MM.1S (cell line): ENCODE data around the gene ARHGEF38.

Source experiments
- DNase-seq: peaks from one replicate; pipeline ENCODE4 v3.0.0-alpha.2; 2015
- H2AFZ ChIP-seq: fragments of 300-600 bp; sonication (generic); 2 replicates; pipeline ENCODE4 v1.6.0; 2016; ENCODE audit warnings: antibody characterized with exemption, low read length
- H3F3A ChIP-seq: fragments of 300-600 bp; sonication (generic); 2 replicates; pipeline ENCODE4 v1.6.1; 2016; ENCODE audit warnings: mild to moderate bottlenecking, antibody characterized with exemption, low read length, moderate library complexity, mixed read lengths; ENCODE audit not compliant: insufficient read depth
- H3K27ac ChIP-seq: fragments of 300-600 bp; sonication (generic); 2 replicates; pipeline ENCODE4 v1.5.1; 2016; ENCODE audit warnings: mild to moderate bottlenecking, low read length
- H3K27me3 ChIP-seq: fragments of 300-600 bp; sonication (generic); replicated peaks from 2 replicates; pipeline ENCODE4 v1.6.0; 2016; ENCODE audit warnings: low read length; ENCODE audit not compliant: insufficient read depth
- H3K36me3 ChIP-seq: fragments of 300-600 bp; sonication (generic); replicated peaks from 2 replicates; pipeline ENCODE4 v1.6.1; 2016; ENCODE audit warnings: mild to moderate bottlenecking, low read length, mixed read lengths; ENCODE audit not compliant: insufficient read depth
- H3K4me1 ChIP-seq: fragments of 300-600 bp; sonication (generic); 2 replicates; pipeline ENCODE4 v1.6.1; 2016; ENCODE audit warnings: low read length, mixed read lengths
- H3K4me2 ChIP-seq: fragments of 300-600 bp; sonication (generic); 2 replicates; pipeline ENCODE4 v1.6.0; 2016; ENCODE audit warnings: low read depth, low read length
- H3K4me3 ChIP-seq: fragments of 300-600 bp; sonication (generic); 2 replicates; pipeline ENCODE4 v1.5.1; 2016; ENCODE audit warnings: low read length, mixed read lengths
- H3K79me2 ChIP-seq: fragments of 300-600 bp; sonication (generic); 2 replicates; pipeline ENCODE4 v1.6.1; 2016; ENCODE audit warnings: mixed run types, low read length, mixed read lengths
- H3K9ac ChIP-seq: fragments of 300-600 bp; sonication (generic); 2 replicates; pipeline ENCODE4 v1.6.1; 2016; ENCODE audit warnings: low read length, mixed read lengths
- H3K9me2 ChIP-seq: fragments of 300-600 bp; sonication (generic); replicated peaks from 2 replicates; pipeline ENCODE4 v1.6.1; 2016; ENCODE audit warnings: mild to moderate bottlenecking, low read length, mixed read lengths; ENCODE audit not compliant: insufficient read depth
- H3K9me3 ChIP-seq: fragments of 300-600 bp; sonication (generic); replicated peaks from 2 replicates; pipeline ENCODE4 v1.6.1; 2016; ENCODE audit warnings: mild to moderate bottlenecking, low read length, mixed read lengths; ENCODE audit not compliant: insufficient read depth
- H4K20me1 ChIP-seq: fragments of 300-600 bp; sonication (generic); 2 replicates; pipeline ENCODE4 v1.6.1; 2016; ENCODE audit warnings: mild to moderate bottlenecking, low read length, moderate library complexity, mixed read lengths; ENCODE audit not compliant: insufficient read depth
- CTCF ChIP-seq: fragments of 300-600 bp; sonication (generic); IDR thresholded peaks from 2 replicates; pipeline ENCODE4 v1.5.1; 2016; ENCODE audit warnings: antibody characterized with exemption, low read length, mixed read lengths
- EZH2 ChIP-seq: fragments of 300-600 bp; sonication (generic); optimal IDR thresholded peaks from 2 replicates; pipeline ENCODE3; 2017; ENCODE audit warnings: low read depth, mild to moderate bottlenecking, antibody characterized with exemption, low read length, mixed read lengths
- EZH2phosphoT487 ChIP-seq: fragments of 300-600 bp; sonication (generic); IDR thresholded peaks from 2 replicates; pipeline ENCODE4 v1.6.1; 2018; ENCODE audit warnings: antibody characterized with exemption, low read length

The ARHGEF38 gene

GRCh38 chr4:105550641-105551040, 1.8 kb upstream of the ARHGEF38 start:
- Histone ChIP-seq H3K27me3 (no peaks in the 10 kb centered on the region), H3K4me1 (peaks cover 22% of the 10 kb centered on the region), H3K9ac (no peak overlapping the region), H4K20me1 (no peaks in the 10 kb centered on the region), H3K4me2 (no peak overlapping the region), H3K4me3 (no peak overlapping the region), H3F3A (peaks cover 24% of the 10 kb centered on the region), H2AFZ (no peak overlapping the region), H3K79me2 (peaks cover 22% of the 10 kb centered on the region), H3K9me2 (no peaks in the 10 kb centered on the region), H3K27ac (no peak overlapping the region), H3K36me3 (no peaks in the 10 kb centered on the region), H3K9me3 (no peaks in the 10 kb centered on the region)
- TF ChIP-seq EZH2phosphoT487: no peak
- no peak for TF ChIP-seq EZH2
- no peak for TF ChIP-seq CTCF
- no peak for DNase-seq

GRCh38 chr4:105555409-105555808, 3.0 kb downstream of the ARHGEF38 start:
- H3F3A ChIP-seq: peaks cover 32% of the 10 kb centered on the region
- no peak overlapping the region for H3K4me2 ChIP-seq
- no peak for DNase-seq
- no peak overlapping the region for H3K9ac ChIP-seq
- peaks cover 36% of the 10 kb centered on the region for H3K79me2 ChIP-seq
- no peaks in the 10 kb centered on the region for H3K36me3 ChIP-seq
- H3K27me3 ChIP-seq: no peaks in the 10 kb centered on the region
- H3K4me3 ChIP-seq: no peak overlapping the region
- no peaks in the 10 kb centered on the region for H3K9me2 ChIP-seq
- no peak for TF ChIP-seq EZH2phosphoT487
- no peaks in the 10 kb centered on the region for H4K20me1 ChIP-seq
- peaks cover 38% of the 10 kb centered on the region for H3K4me1 ChIP-seq
- H2AFZ ChIP-seq: no peak overlapping the region
- no peak overlapping the region for H3K27ac ChIP-seq
- no peaks in the 10 kb centered on the region for H3K9me3 ChIP-seq

- no peak for DNase-seq
- H3F3A ChIP-seq: peaks cover 31% of the 10 kb centered on the region
- no peak overlapping the region for H3K27ac ChIP-seq
- no peaks in the 10 kb centered on the region for H4K20me1 ChIP-seq
- H3K27me3 ChIP-seq: no peaks in the 10 kb centered on the region
- peaks cover 30% of the 10 kb centered on the region for H3K4me1 ChIP-seq
- no peak overlapping the region for H3K9ac ChIP-seq
- H3K4me3 ChIP-seq: no peak overlapping the region
- H2AFZ ChIP-seq: no peak overlapping the region
- TF ChIP-seq EZH2 (no peak), CTCF (no peak), EZH2phosphoT487 (no peak)
- H3K4me2 ChIP-seq: no peak overlapping the region
- peaks cover 36% of the 10 kb centered on the region for H3K79me2 ChIP-seq
- H3K36me3 ChIP-seq: no peaks in the 10 kb centered on the region
- H3K9me3 ChIP-seq: no peaks in the 10 kb centered on the region
- H3K9me2 ChIP-seq: no peaks in the 10 kb centered on the region
Measured at GRCh38 chr4:105556206-105556605, 3.8 kb downstream of the ARHGEF38 start.

GRCh38 chr4:105558277-105558676, 5.9 kb downstream of the ARHGEF38 start:
- Histone ChIP-seq H3K4me3 (no peak overlapping the region), H3K4me1 (peaks cover 24% of the 10 kb centered on the region), H3K9ac (no peak overlapping the region), H3K36me3 (no peaks in the 10 kb centered on the region), H3K9me3 (no peaks in the 10 kb centered on the region), H3K79me2 (peaks cover 35% of the 10 kb centered on the region), H4K20me1 (no peaks in the 10 kb centered on the region), H3K9me2 (no peaks in the 10 kb centered on the region), H3K4me2 (peak overlapping the region; percentile 43), H3K27me3 (no peaks in the 10 kb centered on the region), H3K27ac (peak overlapping the region; percentile 46; the same call in 1 of the 2 replicates), H2AFZ (peak overlapping the region; percentile 12; the same call in 1 of the 2 replicates), H3F3A (peaks cover 13% of the 10 kb centered on the region)
- peak; percentile 34 for DNase-seq
- TF ChIP-seq EZH2 (no peak), CTCF (no peak), EZH2phosphoT487 (no peak)
